LHCN-M2 (cell line): ENCODE data around the gene KCTD17. TPM values are rescaled to one million over a fixed set of nuclear protein-coding genes. Genes with fewer than 3 reads are reported as not detected.
A peak's percentile ranks its signal among the peaks of the same experiment; 100 is the strongest.

Experiments
- DNase-seq: peaks from one replicate; pipeline ENCODE4 v3.0.0-alpha.2; 2012; ENCODE audit warnings: low read depth
- total RNA-seq: library from RNA; depleted of rRNA; stranded (reverse); fragments of >200 nt; gene quantifications from 2 replicates; pipeline ENCODE4 v1.2.3, GENCODE V29; 2014

Gene KCTD17
- total RNA-seq, 1 experiment from 2014 or later, result 35.1 TPM

DNA sequence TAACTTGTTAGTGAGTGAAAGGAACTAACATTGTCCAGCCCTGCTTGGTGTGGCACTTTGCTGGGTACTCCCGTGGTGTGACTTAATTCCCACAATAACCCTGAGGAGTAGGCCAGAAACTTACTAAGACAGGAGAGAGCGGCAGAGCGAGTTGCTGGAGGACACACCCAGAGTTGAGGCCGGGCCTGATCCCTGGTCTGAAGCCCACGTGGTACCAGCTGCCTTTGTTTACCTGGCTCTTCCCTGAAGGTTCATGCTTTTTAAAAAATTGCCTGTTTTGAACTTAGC is 31.4 kb upstream of the KCTD17 start:
- peak; percentile 30 for DNase-seq

DNA sequence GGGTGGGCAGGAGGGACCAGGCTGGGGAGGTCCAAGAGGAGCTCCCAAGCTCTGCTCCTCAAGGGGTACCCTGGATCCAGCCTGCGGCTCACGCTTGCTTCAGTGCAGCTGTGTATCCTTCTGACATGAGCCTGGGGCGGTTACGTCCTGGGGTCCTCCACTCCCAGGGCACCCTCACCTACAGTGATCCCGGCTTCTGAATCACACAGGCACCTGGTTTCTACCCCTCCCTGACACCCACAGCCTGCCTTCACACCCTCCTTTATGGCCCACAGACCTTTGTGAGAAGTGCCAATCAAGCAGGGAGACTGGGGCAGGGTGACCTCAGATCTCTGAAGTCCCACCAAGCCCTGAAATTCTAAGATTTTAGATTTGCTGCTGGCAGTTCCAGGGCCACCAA is 30.5 kb upstream of the KCTD17 start:
- DNase-seq, result no peak

DNA sequence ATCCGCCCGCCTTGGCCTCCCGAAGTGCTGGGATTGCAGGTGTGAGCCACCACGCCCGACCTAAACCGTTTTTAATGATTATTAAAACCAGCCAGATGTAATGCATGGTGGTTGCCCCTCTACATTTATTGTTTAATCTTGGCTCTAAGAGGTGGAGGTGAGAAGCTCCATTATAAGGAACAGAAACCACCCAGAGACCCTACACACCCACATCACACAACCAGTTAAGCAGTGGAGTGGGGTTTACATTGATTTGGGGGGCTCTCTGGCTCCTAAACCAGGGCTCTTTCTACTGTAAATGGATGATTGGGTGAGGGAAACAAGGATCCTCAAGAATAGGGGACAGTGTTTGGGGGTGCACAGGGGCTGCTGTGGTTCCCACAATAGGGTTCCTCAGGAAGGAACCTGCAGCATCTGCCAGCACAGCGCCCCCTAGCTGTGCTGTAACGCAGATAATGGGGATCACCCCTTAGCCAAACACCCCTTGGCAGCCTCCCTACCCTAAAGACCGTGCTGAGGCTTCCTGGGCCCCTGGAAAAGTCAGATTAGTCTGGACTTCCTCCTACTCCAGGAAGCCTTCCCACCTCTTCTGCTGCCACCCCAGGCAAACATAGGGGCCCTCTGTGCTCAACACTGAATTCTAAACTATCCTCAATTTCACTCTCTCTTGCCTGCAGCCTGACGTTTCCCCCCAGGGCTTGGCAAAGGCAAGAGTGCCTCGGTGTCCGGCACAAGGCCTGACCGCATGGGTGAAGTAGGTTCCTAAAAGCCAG is 29.6 kb upstream of the KCTD17 start:
- DNase-seq, result peak; percentile 37

DNA sequence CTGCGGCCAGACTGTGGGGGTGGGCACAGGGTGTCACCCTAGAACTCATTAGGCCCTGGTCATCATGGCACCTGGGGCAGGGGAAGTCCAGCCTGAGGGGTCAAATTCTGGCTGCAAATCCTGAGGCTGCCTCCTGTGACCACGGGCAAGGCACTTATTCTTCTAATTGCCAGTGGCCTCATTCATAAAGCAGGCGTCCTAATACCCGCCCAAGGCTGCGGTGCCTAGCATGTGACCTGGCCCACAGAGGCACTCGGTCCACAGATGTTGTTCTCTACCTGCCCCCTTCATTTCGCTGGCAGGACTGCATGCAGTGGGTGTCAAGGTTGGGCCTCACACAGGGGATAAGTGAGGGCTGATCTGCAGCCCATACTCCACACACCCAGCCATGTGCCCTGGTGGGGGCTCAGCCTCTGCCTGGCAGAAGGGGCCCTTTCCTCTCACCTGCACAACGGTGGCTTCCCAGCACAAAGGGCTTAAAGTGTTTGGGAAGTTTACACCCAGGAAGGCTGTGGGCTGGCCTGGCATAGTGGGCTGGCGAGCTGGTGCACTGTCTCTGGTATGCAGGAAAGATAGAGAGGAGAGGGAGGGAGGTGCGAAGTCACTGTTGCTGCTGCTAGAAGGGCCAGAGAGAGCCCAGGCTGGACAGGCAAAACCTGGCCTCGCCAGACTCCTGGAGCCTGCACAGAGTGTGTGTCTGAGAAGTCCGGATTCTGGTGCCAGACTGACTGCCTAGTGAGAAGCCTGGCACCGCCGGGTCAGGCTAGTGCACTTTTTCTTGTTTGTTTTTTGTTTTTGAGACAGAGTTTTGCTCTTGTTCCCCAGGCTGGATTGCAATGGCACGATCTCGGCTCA is 28.8 kb upstream of the KCTD17 start:
- no peak for DNase-seq

DNA sequence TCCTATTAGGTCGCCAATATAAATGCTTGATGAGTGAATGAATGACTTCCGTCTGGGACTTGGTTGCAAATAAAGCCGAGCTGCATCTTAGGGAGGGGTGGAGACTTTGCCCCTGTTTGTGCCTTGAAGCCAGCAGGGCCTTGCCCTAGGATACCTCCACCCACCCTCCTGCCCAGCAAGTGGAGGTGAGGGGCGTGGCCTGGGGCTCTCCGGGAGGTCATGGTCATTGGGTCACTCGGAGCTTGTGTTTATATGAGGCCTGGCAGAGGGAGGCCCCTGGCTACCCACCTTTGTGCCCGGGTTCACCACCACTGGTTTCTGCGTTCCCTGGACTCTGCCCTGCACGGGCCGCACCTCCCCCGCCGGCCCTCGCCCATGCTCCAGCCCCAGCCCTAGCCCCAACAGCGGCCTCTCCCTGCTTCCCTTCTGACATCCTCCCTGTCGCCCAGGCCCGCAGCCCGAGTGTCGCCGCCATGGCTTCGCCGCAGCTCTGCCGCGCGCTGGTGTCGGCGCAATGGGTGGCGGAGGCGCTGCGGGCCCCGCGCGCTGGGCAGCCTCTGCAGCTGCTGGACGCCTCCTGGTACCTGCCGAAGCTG is 27.7 kb upstream of the KCTD17 start:
- no peak for DNase-seq

DNA sequence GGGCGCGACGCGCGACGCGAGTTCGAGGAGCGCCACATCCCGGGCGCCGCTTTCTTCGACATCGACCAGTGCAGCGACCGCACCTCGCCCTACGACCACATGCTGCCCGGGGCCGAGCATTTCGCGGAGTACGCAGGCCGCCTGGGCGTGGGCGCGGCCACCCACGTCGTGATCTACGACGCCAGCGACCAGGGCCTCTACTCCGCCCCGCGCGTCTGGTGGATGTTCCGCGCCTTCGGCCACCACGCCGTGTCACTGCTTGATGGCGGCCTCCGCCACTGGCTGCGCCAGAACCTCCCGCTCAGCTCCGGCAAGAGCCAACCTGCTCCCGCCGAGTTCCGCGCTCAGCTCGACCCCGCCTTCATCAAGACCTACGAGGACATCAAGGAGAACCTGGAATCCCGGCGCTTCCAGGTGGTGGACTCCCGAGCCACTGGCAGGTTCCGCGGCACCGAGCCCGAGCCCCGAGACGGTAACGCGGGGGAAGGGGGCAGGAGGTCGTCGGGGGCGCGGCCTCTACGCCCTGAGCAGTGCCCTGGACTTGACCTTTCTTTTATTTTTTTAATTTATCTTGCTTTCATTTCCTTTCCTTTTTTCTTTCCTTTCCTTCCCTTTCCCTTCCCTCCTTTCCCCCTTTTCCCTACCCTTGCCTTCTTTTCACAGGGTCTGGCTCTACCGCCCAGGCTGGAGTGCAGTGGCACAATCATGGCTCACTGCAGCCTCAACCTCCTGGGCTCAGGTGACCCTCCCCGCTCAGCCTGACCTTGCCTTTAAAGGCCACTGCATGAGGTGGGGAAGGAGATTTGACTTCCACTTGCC is 27.0 kb upstream of the KCTD17 start:
- no peak for DNase-seq

DNA sequence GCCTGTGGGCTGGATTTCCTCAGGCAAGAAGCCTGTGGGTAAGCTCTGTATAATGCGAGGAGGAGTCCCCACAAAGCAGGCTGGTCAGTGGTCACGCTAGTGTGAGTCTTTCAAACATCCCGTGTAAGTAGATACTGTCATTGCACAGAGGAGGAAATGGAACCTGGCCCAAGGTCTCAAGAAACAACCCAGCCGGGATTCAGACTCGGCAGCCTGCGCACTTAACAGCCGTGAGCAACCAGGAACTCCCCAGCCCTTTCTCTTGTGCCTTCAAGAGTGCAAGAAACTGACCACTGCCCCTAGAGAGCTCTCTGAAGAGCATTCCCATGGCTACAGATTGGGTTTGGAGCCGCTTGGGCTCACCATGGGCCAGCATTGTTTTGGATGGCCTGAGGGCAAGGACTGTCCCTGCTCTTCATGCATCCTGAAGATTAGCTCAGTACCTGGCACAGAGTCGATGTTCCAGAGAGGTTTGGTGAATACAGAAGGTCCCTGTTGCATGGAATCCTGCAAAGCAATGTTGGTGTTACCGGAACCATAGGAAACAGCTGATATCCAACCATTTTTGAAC is 26.0 kb upstream of the KCTD17 start:
- no peak for DNase-seq

DNA sequence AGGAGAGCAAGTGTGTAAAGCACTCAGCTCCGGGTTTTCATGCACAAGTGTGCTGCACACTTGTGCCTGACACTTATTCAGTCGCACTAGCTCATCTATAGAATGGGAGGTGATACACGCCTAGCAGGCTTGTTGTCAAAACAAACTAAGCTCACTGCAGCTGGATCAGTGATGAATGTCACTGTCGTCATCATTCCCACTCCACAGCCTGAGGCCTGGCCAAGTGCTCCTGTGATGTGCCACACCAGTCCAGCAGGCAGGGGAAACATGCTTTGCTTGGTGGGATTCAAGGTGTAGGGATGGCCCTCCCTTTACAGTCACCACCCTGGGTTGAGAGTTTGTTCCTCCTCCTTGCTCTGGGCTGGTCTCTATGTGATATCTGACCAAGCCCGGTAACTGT is 25.2 kb upstream of the KCTD17 start:
- no peak for DNase-seq

DNA sequence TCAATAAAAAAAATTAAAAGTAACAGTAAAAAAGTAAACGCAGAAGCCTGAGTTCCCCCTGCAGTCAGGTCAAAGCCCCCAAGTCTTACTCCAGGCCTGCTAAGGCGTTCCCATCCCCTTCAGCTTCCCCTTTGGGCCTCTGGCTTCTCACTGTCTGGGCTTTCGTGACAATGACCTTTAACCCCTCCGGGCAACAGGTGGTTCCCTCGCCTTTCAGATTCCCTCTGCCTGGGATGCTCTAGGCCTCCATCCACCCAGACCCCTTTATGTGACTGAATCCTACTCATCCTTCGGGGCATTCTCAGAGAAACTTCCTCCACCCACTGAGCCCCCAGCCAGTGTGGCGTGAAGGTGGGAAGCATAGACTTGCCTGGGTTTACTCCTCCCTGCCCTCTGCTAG is 24.0 kb upstream of the KCTD17 start:
- no peak for DNase-seq

DNA sequence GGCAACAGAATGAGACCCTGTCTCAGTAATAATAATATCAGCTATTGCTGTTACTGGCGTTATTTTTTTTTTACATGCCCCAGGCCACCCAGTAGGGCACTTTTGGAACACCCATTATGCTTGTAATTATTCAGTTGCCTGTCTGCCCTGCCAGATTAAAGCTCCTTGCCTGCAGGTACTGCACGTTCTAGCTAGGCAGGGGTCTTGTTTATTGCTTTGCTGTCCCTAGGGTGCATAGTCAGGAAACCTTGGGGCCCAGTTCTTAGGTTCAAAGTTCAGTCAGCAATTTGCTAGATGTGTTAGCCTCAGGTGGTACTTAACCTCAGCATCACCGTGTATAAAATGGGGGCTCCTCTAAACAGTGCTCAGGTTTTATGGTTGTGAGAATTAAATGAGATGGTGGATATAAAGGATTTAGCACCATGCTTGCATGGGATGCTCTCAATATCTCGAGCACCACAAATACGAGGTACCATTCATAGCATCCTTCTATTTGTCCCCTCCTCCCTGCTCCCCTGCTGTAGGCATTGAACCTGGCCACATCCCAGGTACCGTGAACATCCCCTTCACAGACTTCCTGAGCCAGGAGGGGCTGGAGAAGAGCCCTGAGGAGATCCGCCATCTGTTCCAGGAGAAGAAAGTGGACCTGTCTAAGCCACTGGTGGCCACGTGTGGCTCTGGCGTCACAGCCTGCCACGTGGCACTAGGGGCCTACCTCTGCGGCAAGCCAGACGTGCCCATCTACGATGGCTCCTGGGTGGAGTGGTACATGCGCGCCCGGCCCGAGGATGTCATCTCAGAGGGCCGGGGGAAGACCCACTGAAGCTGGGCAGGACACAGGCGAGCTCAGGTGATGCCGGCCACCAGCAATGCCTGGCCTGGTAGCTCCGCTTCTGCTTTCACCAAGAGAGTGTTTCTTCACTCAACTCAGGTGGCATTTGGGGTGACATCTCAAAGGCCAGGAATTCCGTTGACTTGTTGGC is 22.6 kb upstream of the KCTD17 start:
- DNase-seq, result no peak

DNA sequence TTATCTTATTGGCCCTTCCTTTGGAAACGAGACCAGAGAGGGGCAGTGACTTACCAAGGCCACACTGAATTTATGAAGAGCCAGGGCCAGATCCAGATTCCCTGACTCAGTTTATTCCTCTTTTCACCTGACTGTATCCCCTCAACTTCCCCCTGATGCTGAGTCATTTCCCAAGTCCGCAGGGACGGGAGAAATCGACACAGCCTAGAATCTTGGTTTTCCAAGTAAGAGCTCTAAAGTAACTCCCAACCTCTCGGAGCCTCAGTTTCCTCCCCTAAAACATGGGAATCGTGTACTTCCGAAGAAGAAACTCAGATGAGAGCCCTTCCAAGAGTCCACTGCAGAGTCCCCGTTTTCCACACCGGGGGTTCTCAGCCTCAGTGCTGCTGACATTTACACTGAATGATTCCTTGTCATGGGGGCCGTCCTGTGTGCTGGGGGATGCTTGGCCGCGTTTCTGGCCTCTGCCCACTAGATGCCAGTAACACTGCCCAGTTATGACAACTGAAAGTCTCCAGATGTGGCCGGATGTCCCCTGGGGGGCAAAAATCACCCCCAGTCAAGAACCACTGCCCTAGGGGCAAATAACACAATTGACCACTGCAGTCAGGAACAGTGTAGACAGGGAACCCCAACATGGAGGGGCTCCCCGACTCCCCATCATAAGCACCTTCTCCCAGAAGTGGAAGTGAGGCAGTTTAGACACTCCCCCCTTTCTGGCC is 20.8 kb upstream of the KCTD17 start:
- DNase-seq, result no peak

DNA sequence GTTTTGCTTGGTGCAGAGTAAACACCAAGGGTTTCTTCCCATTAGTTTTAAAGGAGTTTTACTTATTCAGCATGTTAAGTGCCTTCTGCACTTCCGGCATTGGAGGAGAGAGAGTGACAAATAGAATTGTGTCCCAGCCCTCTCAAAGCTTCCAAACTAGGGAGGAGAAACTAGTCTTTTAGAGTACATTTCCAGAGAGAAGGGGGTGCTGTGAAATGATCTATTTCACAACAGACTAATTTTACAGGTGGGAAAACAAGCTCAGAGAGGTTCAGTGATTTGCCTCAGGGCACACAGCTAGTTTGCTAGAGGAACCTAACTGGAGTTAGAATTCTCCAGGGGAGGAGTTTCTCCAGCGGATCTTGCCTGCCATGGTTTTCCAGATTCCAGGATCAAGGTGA is 19.4 kb upstream of the KCTD17 start:
- no peak for DNase-seq

DNA sequence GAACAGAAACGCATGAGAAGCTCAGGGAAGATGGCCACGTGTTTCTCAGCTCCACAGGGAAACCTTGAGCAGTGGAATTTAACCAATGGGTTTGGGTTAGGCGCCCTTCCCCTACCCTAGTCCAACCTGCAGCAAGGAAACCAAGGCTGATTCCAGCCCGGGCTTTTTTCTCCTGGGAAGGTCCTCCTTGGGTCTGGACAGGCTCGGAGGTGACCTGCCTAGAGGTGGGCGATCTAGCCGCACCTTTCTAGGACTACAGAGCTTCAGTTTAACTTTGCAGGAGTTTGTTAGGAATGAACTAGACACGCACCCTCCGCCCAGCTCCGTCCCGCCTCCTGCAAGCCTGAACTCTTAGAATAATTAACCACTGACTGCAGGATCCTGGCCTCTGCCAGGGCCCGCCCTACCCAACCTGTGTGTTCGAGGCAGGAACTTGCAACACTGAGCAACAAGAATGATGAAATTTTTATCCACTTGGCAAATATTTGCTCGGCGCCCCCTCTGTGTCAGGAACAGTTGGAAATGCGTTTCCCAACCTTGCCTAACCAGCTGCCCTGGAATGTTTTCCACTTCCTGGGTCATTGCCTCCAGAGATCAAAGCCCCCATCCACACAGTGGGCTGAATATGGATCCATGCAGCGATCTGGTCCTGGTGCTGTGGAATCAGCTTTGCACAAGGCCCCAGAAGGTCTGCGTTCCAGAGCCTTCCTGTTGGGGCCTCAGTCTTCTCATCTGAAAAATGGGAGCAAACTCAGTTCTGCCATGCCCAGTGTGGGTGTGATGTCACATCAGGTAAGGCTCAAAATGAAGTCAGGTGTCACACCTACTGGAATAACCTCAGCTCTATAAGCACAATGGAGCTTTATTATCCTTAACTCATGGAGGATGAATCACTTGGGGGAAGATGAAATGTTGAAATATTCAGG is 18.7 kb upstream of the KCTD17 start:
- no peak for DNase-seq

DNA sequence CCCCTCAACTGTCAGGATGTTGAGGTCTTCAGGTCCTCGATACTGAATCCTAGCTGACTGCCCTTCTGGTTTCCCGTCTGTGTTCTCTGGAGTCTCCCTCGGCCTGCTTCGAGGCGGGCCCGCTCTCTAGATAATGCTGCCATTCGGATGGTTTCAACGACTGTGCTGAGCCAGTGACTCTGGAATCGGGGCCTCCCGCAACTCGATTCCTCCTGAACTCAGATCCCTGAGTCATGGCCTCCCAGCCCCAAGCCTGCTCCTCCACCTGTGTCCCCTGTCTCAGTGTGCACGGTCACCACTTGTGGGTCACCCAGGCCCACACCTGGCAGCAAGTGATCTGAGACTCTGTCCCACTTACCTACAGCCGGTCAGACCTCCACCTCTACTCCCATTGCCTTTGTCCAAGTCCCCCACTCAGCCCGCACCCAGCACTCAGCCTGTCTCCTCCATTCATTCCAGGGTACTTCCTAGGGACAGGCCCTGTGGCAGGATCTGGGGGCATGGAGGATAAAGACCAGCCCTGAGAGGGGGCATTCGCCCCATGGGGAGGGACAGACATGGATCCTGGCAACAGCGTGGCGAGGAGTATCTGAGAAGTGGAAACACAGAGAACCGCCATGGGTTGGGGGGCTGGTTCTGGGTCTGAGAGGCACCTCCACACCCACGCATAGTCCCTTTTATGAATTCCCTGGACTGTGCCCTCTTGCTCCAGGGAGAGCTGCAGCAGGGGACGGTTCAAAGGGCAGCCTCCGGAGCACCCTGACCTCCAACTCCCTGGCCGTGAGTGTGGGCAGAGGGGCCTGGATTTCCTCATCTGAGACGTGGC is 17.7 kb upstream of the KCTD17 start:
- DNase-seq, result no peak

DNA sequence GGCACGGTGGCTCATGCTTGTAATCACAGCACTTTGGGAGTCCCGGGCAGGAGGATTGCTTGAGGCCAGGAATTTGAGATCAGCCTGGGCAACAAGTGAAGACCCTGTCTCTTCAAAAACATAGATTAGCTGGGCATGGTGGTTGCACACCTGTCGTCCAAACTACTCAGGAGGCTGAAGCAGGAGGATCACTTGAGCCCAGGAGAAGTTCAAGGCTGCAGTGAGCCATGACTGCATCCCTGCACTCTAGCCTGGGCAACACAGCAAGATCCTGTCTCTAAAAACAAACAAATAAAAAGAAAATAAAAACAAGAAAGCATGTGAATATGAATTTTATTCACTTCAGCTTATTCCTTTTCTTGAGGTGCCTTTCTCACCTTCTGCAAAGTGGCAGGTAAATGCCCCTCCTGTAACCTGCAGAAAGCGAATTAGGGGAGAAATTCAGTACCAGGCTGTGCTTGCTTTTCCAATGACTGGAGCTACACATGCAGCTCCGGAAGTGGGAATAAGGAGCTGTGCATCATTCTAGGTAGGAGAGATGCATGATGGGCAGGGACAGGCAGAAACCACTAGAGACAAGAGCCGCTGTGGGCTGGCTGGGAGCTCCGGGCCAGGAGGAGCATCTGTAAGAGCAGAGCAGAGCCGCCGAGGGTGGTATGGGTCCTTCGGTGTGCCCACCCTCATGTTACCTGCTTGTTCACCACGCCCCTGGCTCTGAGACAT is 14.7 kb upstream of the KCTD17 start:
- DNase-seq, result no peak

DNA sequence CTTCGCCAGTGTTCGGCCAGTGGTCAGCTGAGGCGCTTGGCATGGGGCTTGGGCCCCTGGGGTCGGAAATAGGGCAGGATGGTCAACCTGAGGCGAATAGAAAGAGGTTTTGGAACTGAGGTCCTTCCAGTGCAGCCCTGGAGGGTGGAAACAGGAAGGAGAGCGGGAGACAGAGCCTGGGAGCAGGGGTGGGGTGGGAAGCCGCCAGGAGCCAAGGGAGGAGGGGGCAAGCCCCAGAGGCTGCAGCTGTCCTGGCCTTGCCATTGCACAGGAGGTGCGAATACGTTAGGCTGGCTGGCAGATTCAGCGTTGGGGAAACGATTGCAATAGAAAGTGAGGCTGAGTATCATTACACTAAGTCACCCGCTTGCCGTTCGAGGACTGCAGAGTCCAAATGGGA is 13.9 kb upstream of the KCTD17 start:
- DNase-seq, result no peak

DNA sequence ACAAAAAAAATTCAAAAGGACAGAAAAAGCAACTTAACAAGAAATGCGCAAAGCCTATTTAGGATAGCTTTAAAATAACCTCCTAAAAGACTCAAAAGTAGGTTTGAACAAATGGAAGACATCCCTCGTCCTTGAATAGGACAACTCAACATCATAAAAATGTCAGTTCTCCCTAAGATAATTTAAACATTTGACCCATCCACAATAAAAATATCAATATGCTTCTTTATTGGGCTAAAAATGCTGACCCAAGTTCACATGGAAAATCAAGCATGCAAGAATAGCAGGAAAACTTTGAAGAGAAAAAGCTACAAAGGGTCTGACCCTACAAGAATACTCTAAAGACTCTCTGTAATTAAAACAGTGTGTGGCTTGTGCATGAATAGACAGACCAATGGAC is 12.1 kb upstream of the KCTD17 start:
- no peak for DNase-seq
